Mammary epithelial cell (primary cell): ENCODE data around the gene PREX1.

ENCODE experiments used
- CTCF ChIP-seq, 2 donors: IDR thresholded peaks in 1 of 2; conservative IDR thresholded peaks in 1 of 2; 2 replicates each; pipeline ENCODE4 v1.5.1; 2011 to 2012; ENCODE audit warnings: inconsistent platforms in 2 of 2, low read length in 2 of 2, mild to moderate bottlenecking in 2 of 2, control low read depth in 1 of 2, low read depth in 1 of 2; ENCODE audit not compliant: insufficient read depth in 1 of 2; ENCODE audit errors: extremely low read depth in 1 of 2
- EZH2 ChIP-seq: IDR thresholded peaks from 2 replicates; pipeline ENCODE4 v1.6.1; 2012; ENCODE audit warnings: low read length, inconsistent platforms, borderline replicate concordance

- TF ChIP-seq CTCF (conservative IDR thresholded peaks at IDR 0.05 in 1 of 2, IDR thresholded peaks at IDR 0.05 in 1 of 2; ENCODE audit: extremely low read depth in 1 of 2, insufficient read depth in 1 of 2, low read depth in 1 of 2, low read length in 2 of 2) (no peak), EZH2 (peak; percentile 48)
Measured at GRCh38 chr20:48826883-48827771, 672 bp downstream of the PREX1 start.
